H9 (cell line): ENCODE results near the gene FARSA. TPM values are rescaled to one million over a fixed set of nuclear protein-coding genes. Genes with fewer than 3 reads are reported as not detected.

ENCODE experiments used
- DNase-seq: peaks from one replicate; pipeline ENCODE4 v3.0.0-alpha.2; 2017
- H2AFZ ChIP-seq: one replicate; pipeline ENCODE4 v1.6.1; 2013; ENCODE audit warnings: mild to moderate bottlenecking, low read length, control low read depth, moderate library complexity
- H2AK5ac ChIP-seq: 2 replicates; pipeline ENCODE4 v1.6.1; 2013; ENCODE audit warnings: low read length, control low read depth, mixed read lengths; ENCODE audit not compliant: insufficient read length
- H2BK120ac ChIP-seq: one replicate; pipeline ENCODE4 v1.6.1; 2013; ENCODE audit warnings: low read depth, mild to moderate bottlenecking, low read length, control low read depth, inconsistent platforms; ENCODE audit not compliant: poor library complexity, severe bottlenecking
- H2BK12ac ChIP-seq: 2 replicates; pipeline ENCODE4 v1.6.1; 2013; ENCODE audit warnings: low read length, control low read depth, mixed read lengths, low read depth; ENCODE audit not compliant: insufficient read length
- H2BK15ac ChIP-seq: 2 replicates; pipeline ENCODE4 v1.6.1; 2013; ENCODE audit warnings: low read depth, low read length, control low read depth
- H2BK20ac ChIP-seq: one replicate; pipeline ENCODE4 v1.6.1; 2013; ENCODE audit warnings: low read depth, mild to moderate bottlenecking, low read length, control low read depth, inconsistent platforms; ENCODE audit not compliant: poor library complexity, severe bottlenecking
- H2BK5ac ChIP-seq: 2 replicates; pipeline ENCODE4 v1.6.1; 2013; ENCODE audit warnings: low read length, control low read depth, mixed read lengths; ENCODE audit not compliant: insufficient read length
- H3K14ac ChIP-seq: 2 replicates; pipeline ENCODE4 v1.6.1; 2013; ENCODE audit warnings: low read length, control low read depth; ENCODE audit not compliant: insufficient read depth
- H3K18ac ChIP-seq: 2 replicates; pipeline ENCODE4 v1.6.1; 2013; ENCODE audit warnings: low read depth, mild to moderate bottlenecking, mixed read lengths, low read length, control low read depth; ENCODE audit not compliant: insufficient read length
- H3K23ac ChIP-seq: 2 replicates; pipeline ENCODE4 v1.6.1; 2013; ENCODE audit warnings: low read length, control low read depth, mixed read lengths, low read depth; ENCODE audit not compliant: insufficient read length
- H3K23me2 ChIP-seq: 2 replicates; pipeline ENCODE4 v1.6.1; 2013; ENCODE audit warnings: low read depth, mild to moderate bottlenecking, mixed read lengths, low read length, control low read depth; ENCODE audit not compliant: insufficient read length, poor library complexity, severe bottlenecking
- H3K27ac ChIP-seq: 2 replicates; pipeline ENCODE4 v1.5.1; 2013; ENCODE audit warnings: low read length, control low read depth, mixed read lengths, low read depth; ENCODE audit not compliant: insufficient read length
- H3K27me3 ChIP-seq: 2 replicates; pipeline ENCODE4 v1.6.1; 2013; ENCODE audit warnings: low read length, control low read depth, inconsistent platforms; ENCODE audit not compliant: insufficient read depth
- H3K4ac ChIP-seq: 2 replicates; pipeline ENCODE4 v1.6.1; 2013; ENCODE audit warnings: low read depth, mild to moderate bottlenecking, control low read depth, inconsistent platforms, low read length, moderate library complexity
- H3K4me1 ChIP-seq: 2 replicates; pipeline ENCODE4 v1.6.1; 2013; ENCODE audit warnings: low read length, control low read depth, inconsistent platforms; ENCODE audit not compliant: insufficient read depth
- H3K4me2 ChIP-seq: 2 replicates; pipeline ENCODE4 v1.6.1; 2013; ENCODE audit warnings: low read length, control low read depth, mixed read lengths; ENCODE audit not compliant: insufficient read length, insufficient read depth
- H3K56ac ChIP-seq: 2 replicates; pipeline ENCODE4 v1.6.1; 2013; ENCODE audit warnings: low read depth, mild to moderate bottlenecking, mixed read lengths, low read length, control low read depth; ENCODE audit not compliant: insufficient read length
- H3K79me1 ChIP-seq: 2 replicates; pipeline ENCODE4 v1.6.1; 2013; ENCODE audit warnings: low read depth, mild to moderate bottlenecking, moderate library complexity, low read length, control low read depth, inconsistent platforms; ENCODE audit not compliant: insufficient read depth, poor library complexity, severe bottlenecking
- H3K79me2 ChIP-seq: 2 replicates; pipeline ENCODE4 v1.6.1; 2013; ENCODE audit warnings: low read length, control low read depth, inconsistent platforms; ENCODE audit not compliant: insufficient read depth
- H3K9ac ChIP-seq: 2 replicates; pipeline ENCODE4 v1.6.1; 2013; ENCODE audit warnings: low read length, control low read depth, mixed read lengths; ENCODE audit not compliant: insufficient read length; ENCODE audit errors: extremely low read depth
- H3K9me3 ChIP-seq: one replicate; pipeline ENCODE4 v1.6.1; 2013; ENCODE audit warnings: low read depth, low read length, inconsistent platforms; ENCODE audit not compliant: control insufficient read depth
- H3T11ph ChIP-seq: one replicate; pipeline ENCODE4 v1.6.1; 2013; ENCODE audit warnings: mild to moderate bottlenecking, low read length, control low read depth, inconsistent platforms
- H4K20me1 ChIP-seq: one replicate; pipeline ENCODE4 v1.6.1; 2013; ENCODE audit not compliant: control insufficient read depth, insufficient read length, insufficient read depth
- H4K5ac ChIP-seq: 2 replicates; pipeline ENCODE4 v1.6.1; 2013; ENCODE audit warnings: low read depth, mild to moderate bottlenecking, mixed read lengths, low read length, control low read depth; ENCODE audit not compliant: insufficient read length
- H4K8ac ChIP-seq: replicated peaks from 2 replicates; pipeline ENCODE4 v1.6.1; 2013; ENCODE audit warnings: low read length, control low read depth, mixed read lengths, low read depth; ENCODE audit not compliant: insufficient read length
- H4K91ac ChIP-seq: 2 replicates; pipeline ENCODE4 v1.6.1; 2013; ENCODE audit warnings: low read depth, mild to moderate bottlenecking, moderate library complexity, mixed read lengths, low read length, control low read depth; ENCODE audit not compliant: insufficient read length
- H3K27ac Mint-ChIP-seq, 3 experiments: 2 replicates in 2 of 3; 3 replicates in 1 of 3; pipeline ENCODE4 v1.8.0; 2020 to 2021; ENCODE audit warnings: mixed read lengths in 3 of 3, mild to moderate bottlenecking in 1 of 3, moderate library complexity in 1 of 3
- H3K27me3 Mint-ChIP-seq: 2 replicates; pipeline ENCODE4 v1.8.0; 2021; ENCODE audit warnings: low read depth, mild to moderate bottlenecking, moderate library complexity, mixed read lengths
- H3K36me3 Mint-ChIP-seq, 3 experiments: 2 replicates in 2 of 3; 3 replicates in 1 of 3; pipeline ENCODE4 v1.8.0; 2020 to 2021; ENCODE audit warnings: low read depth in 3 of 3, mixed read lengths in 3 of 3; ENCODE audit not compliant: insufficient read depth in 1 of 3
- H3K4me1 Mint-ChIP-seq, 2 experiments: 2 replicates each; pipeline ENCODE4 v1.8.0; 2020; ENCODE audit warnings: mixed read lengths in 2 of 2
- H3K4me3 Mint-ChIP-seq, 2 experiments: 2 replicates in 1 of 2; 3 replicates in 1 of 2; pipeline ENCODE4 v1.8.0; 2020 to 2021; ENCODE audit warnings: mild to moderate bottlenecking in 2 of 2, mixed read lengths in 2 of 2, moderate library complexity in 1 of 2
- H3K9me3 Mint-ChIP-seq, 2 experiments: 2 replicates in 1 of 2; 3 replicates in 1 of 2; pipeline ENCODE4 v1.8.0; 2020; ENCODE audit warnings: mild to moderate bottlenecking in 2 of 2, mixed read lengths in 2 of 2, moderate library complexity in 1 of 2
- WGBS: extraction: QIAGEN DNeasy Blood & Tissue Kit; methylation state at CpG from one replicate; pipeline ENCODE4 v1.1.7; 2013; ENCODE audit warnings: missing lambda C conversion rate, low lambda C conversion rate, mixed read lengths; ENCODE audit not compliant: insufficient read length; ENCODE audit errors: extremely low coverage; 5-methylcytosine and 5-hydroxymethylcytosine counted together
- total RNA-seq: library from RNA; stranded (reverse); gene quantifications from 2 replicates; pipeline ENCODE4 v1.2.1, GENCODE V29; 2021
- TF ChIP-seq, protein P1 (sequence below): fragments of 200-600 bp; sonication (generic); conservative IDR thresholded peaks from 3 replicates; pipeline ENCODE4 v1.8.0; 2021; ENCODE audit warnings: antibody characterized with exemption, mild to moderate bottlenecking

The FARSA gene
- total RNA-seq, 1 experiment from 2014 or later, result 110 TPM

DNA sequence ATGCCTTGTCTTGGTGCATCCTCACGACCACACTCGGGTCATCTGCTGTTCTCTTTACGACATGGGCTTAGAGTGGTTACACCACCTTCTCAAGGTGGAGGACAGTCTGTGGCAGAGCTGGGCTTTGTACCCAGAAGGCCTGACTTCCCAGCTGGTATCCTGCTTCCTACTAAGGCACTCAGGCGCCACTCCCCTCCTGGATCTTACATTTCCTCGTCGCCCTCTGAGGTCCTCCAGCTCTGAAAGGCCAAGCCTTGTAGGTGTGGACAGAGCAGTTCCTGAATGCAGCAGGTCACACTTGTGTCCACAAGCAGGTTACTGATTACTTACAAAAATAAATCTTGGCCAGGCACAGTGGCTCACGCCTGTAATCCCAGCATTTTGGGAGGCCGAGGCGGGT lies 26.3 kb downstream of the FARSA start:
- no CpG with 5 or more reads among the region's 9 CpGs for WGBS
- no peak overlapping the region for H3K18ac ChIP-seq
- no peak overlapping the region for H2BK12ac ChIP-seq

More for the DNA sequence above, 26.3 kb downstream of the FARSA start:
- TF ChIP-seq, protein P1, sequence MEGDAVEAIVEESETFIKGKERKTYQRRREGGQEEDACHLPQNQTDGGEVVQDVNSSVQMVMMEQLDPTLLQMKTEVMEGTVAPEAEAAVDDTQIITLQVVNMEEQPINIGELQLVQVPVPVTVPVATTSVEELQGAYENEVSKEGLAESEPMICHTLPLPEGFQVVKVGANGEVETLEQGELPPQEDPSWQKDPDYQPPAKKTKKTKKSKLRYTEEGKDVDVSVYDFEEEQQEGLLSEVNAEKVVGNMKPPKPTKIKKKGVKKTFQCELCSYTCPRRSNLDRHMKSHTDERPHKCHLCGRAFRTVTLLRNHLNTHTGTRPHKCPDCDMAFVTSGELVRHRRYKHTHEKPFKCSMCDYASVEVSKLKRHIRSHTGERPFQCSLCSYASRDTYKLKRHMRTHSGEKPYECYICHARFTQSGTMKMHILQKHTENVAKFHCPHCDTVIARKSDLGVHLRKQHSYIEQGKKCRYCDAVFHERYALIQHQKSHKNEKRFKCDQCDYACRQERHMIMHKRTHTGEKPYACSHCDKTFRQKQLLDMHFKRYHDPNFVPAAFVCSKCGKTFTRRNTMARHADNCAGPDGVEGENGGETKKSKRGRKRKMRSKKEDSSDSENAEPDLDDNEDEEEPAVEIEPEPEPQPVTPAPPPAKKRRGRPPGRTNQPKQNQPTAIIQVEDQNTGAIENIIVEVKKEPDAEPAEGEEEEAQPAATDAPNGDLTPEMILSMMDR, result no peak
- no peaks in the 10 kb centered on the region for H3K9me3 Mint-ChIP-seq
- H3K4me3 Mint-ChIP-seq, result no peak overlapping the region
- H2BK20ac ChIP-seq, result no peak overlapping the region
- DNase-seq, result no peak
- H4K5ac ChIP-seq, result no peak overlapping the region
- H3K23ac ChIP-seq, result no peak overlapping the region
- no peak overlapping the region for H3K4ac ChIP-seq
- H3K79me2 ChIP-seq, result no peaks in the 10 kb centered on the region
- H2BK5ac ChIP-seq, result no peak overlapping the region
- H3T11ph ChIP-seq, result no peak overlapping the region
- H3K4me1 Mint-ChIP-seq, result peaks cover 1 to 5% of the 10 kb centered on the region in 2 experiments
- no peak overlapping the region for H3K9ac ChIP-seq
- H3K9me3 ChIP-seq, result no peaks in the 10 kb centered on the region
- H2AK5ac ChIP-seq, result no peak overlapping the region
- H3K23me2 ChIP-seq, result no peaks in the 10 kb centered on the region
- H3K27me3 Mint-ChIP-seq, result peaks cover 3% of the 10 kb centered on the region
- H3K56ac ChIP-seq, result no peak overlapping the region
- H3K14ac ChIP-seq, result no peak overlapping the region
- H3K36me3 Mint-ChIP-seq, result no peaks in the 10 kb centered on the region
- no peak overlapping the region for H2BK15ac ChIP-seq
- H3K79me1 ChIP-seq, result no peaks in the 10 kb centered on the region
- H2BK120ac ChIP-seq, result no peak overlapping the region
- peak overlapping the region in 1 of 3 experiments; percentile 76; a peak in 3 of 7 replicates for H3K27ac Mint-ChIP-seq
- no peaks in the 10 kb centered on the region for H3K27me3 ChIP-seq
- H3K4me2 ChIP-seq, result no peak overlapping the region
- no peak overlapping the region for H4K8ac ChIP-seq
- H4K91ac ChIP-seq, result no peak overlapping the region
- no peaks in the 10 kb centered on the region for H3K4me1 ChIP-seq
- no peaks in the 10 kb centered on the region for H4K20me1 ChIP-seq
- no peak overlapping the region for H2AFZ ChIP-seq
- no peak overlapping the region for H3K27ac ChIP-seq
